Measurements from ENCODE around the gene ZSCAN12.

Gene ZSCAN12

GRCh38 chr6:28335564-28336283, 63.8 kb downstream of the ZSCAN12 start, which contains the start of gene ZSCAN31:
ZSCAN31 (minus strand) TSS chr6:28336148; CDS start chr6:28329683, 6,465 bp downstream.
- Histone ChIP-seq H3K27me3 (no peaks in the 10 kb centered on the region), H3K4me1 (peaks cover 0 to 19% (median 12%) of the 10 kb centered on the region in 4 donors), H3K36me3 (no peaks in the 10 kb centered on the region), H3K27ac (peak within 1 kb of the TSS; percentile 98), H3K9me3 (no peaks in the 10 kb centered on the region), H3K4me3 (peak within 1 kb of the TSS; percentile 77 to 92)
- intact Hi-C loops (cut with DNase I; ENCODE audit: low total_unique reads), result no loop called here
- peak; percentile 97 to 99 for DNase-seq
- TF ChIP-seq CTCF (IDR thresholded peaks at IDR 0.05), result no peak

- Histone ChIP-seq H3K27ac (peak overlapping the region; percentile 98), H3K36me3 (no peaks in the 10 kb centered on the region), H3K4me1 (peaks cover 0 to 19% (median 12%) of the 10 kb centered on the region in 4 donors), H3K9me3 (no peaks in the 10 kb centered on the region), H3K27me3 (no peaks in the 10 kb centered on the region), H3K4me3 (peak overlapping the region; percentile 77 to 92)
- no peak for DNase-seq
- intact Hi-C loops (cut with DNase I; ENCODE audit: low total_unique reads), result no loop called here
- TF ChIP-seq CTCF (IDR thresholded peaks at IDR 0.05), result no peak
Measured at GRCh38 chr6:28335040-28335563, 64.4 kb downstream of the ZSCAN12 start.

GRCh38 chr6:28334286-28335039, 65.1 kb downstream of the ZSCAN12 start:
- peak overlapping the region; percentile 77 to 92 for H3K4me3 ChIP-seq

GRCh38 chr6:28333599-28334018, 65.9 kb downstream of the ZSCAN12 start:
- intact Hi-C loops (cut with DNase I; ENCODE audit: low total_unique reads), result no loop called here
- Histone ChIP-seq H3K4me3 (no peak overlapping the region), H3K27me3 (no peaks in the 10 kb centered on the region), H3K36me3 (peaks cover 8 to 10% (median 9%) of the 10 kb centered on the region in 3 donors), H3K9me3 (peaks cover 0 to 10% (median 0%) of the 10 kb centered on the region in 3 donors), H3K4me1 (peaks cover 0 to 19% (median 12%) of the 10 kb centered on the region in 4 donors), H3K27ac (peak overlapping the region in 1 of 2 donors; percentile 98)
- DNase-seq, result no peak
- no peak for TF ChIP-seq CTCF (IDR thresholded peaks at IDR 0.05)

More at GRCh38 chr6:28334286-28335039, 65.1 kb downstream of the ZSCAN12 start:
- H3K27ac ChIP-seq, result peak overlapping the region; percentile 98
- peaks cover 0 to 2% (median under 1%) of the 10 kb centered on the region in 3 donors for H3K36me3 ChIP-seq
- H3K27me3 ChIP-seq, result no peaks in the 10 kb centered on the region
- H3K9me3 ChIP-seq, result peaks cover 0 to 1% (median 0%) of the 10 kb centered on the region in 3 donors
- peaks cover 0 to 19% (median 12%) of the 10 kb centered on the region in 4 donors for H3K4me1 ChIP-seq
- no peak for DNase-seq
- intact Hi-C loops (cut with DNase I; ENCODE audit: low total_unique reads), result no loop called here
- TF ChIP-seq CTCF (IDR thresholded peaks at IDR 0.05), result no peak

- no peak overlapping the region for H3K27ac ChIP-seq
- H3K4me1 ChIP-seq, result peaks cover 0 to 19% (median 12%) of the 10 kb centered on the region in 4 donors
- H3K27me3 ChIP-seq, result no peaks in the 10 kb centered on the region
- H3K4me3 ChIP-seq, result no peak overlapping the region
- H3K9me3 ChIP-seq, result peaks cover 0 to 15% (median 0%) of the 10 kb centered on the region in 3 donors
- peaks cover 11 to 14% (median 13%) of the 10 kb centered on the region in 3 donors for H3K36me3 ChIP-seq
- DNase-seq, result no peak
- intact Hi-C loops (cut with DNase I; ENCODE audit: low total_unique reads), result no loop called here
- no peak for TF ChIP-seq CTCF (IDR thresholded peaks at IDR 0.05)
Measured at GRCh38 chr6:28333047-28333446, 66.5 kb downstream of the ZSCAN12 start.
